Prostate gland (tissue), 2 donors: Measurements from ENCODE around the gene AGPS. TPM values are rescaled to one million over a fixed set of nuclear protein-coding genes. Genes with fewer than 3 reads are reported as not detected.
"Not testable (repeated sequence)": the region's sequence is repeated elsewhere in the genome, so short reads cannot be mapped to it uniquely, and the experiment has no call there.

Source experiments
- DNase-seq: peaks from one replicate; pipeline ENCODE4 v3.0.0-alpha.2; 2019; ENCODE audit warnings: low spot score
- H3K27ac ChIP-seq, 2 donors: fragments of 200-600 bp; sonication (generic); 2 replicates each; pipeline ENCODE4 v1.5.1; 2017 to 2019
- H3K27me3 ChIP-seq: fragments of 200-600 bp; sonication (generic); replicated peaks from 2 replicates; pipeline ENCODE4 v1.5.1; 2019; ENCODE audit not compliant: insufficient read depth
- H3K36me3 ChIP-seq, 2 donors: fragments of 200-600 bp; sonication (generic); 1 replicate in 1 of 2; 2 replicates in 1 of 2; pipeline versions ENCODE4 v1.5.1 to v1.8.1; 2017 to 2019
- H3K4me1 ChIP-seq: fragments of 200-600 bp; sonication (generic); replicated peaks from 2 replicates; pipeline ENCODE4 v1.5.1; 2019
- H3K4me3 ChIP-seq, 2 donors: fragments of 200-600 bp; sonication (generic); 2 replicates each; pipeline ENCODE4 v1.5.1; 2017 to 2019
- H3K9me3 ChIP-seq: fragments of 200-600 bp; sonication (generic); 2 replicates; pipeline ENCODE4 v1.5.1; 2017
- CTCF ChIP-seq, 4 experiments: fragments of 200-600 bp in 2 of 4; fragments of 450-650 bp in 2 of 4; sonication (generic) in 2 of 4; IDR thresholded peaks; 1 replicate in 3 of 4; 2 replicates in 1 of 4; pipeline ENCODE4 v1.5.1; 2016 to 2019; ENCODE audit warnings: antibody characterized with exemption in 4 of 4, mild to moderate bottlenecking in 2 of 4, moderate library complexity in 2 of 4
- POLR2A ChIP-seq: fragments of 450-650 bp; IDR thresholded peaks from one replicate; pipeline ENCODE4 v1.6.1; 2016; ENCODE audit warnings: antibody characterized with exemption, mild to moderate bottlenecking
- POLR2AphosphoS5 ChIP-seq: sonication (generic); formaldehyde crosslinking; IDR thresholded peaks from one replicate; pipeline ENCODE4 v1.6.1; 2017; ENCODE audit warnings: antibody characterized with exemption
- WGBS: methylation state at CpG from one replicate; pipeline ENCODE4 v1.1.5; 2018; 5-methylcytosine and 5-hydroxymethylcytosine counted together
- intact Hi-C: fragments of 100-400 bp; cut with DNase I; formaldehyde crosslinking; loops from one replicate; pipeline ENCODE4 v1.14.2; 2022
- total RNA-seq, 2 donors: library from RNA; depleted of rRNA; stranded (reverse); fragments of >200 nt; gene quantifications; one replicate each; pipeline ENCODE4 v1.1.0, GENCODE V29; 2016

The AGPS gene
- total RNA-seq, 2 donors from 2014 or later = 17.2 to 50.3 TPM

DNA sequence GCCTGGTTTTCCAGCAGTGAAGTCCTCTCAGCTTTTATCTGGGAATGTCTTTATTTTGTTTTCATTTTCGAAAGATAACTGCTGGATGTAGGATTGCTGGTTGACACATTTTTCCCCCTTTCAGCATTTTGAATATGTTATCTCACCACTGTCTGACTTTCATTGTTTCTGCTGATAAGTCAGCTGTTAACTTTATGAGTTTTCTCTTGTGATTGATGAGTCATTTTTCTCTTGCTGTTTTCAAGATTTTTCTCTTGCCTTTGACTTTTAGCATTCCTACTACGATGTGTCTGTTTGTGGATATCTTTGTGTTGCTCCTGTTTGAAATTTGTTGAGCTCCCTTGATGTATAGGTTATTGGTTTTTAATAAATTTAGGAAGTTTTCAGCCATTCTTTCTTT lies 85.5 kb downstream of the AGPS start:
- 92% methylated on average over 2 of the region's 2 CpGs for WGBS
- no peak for TF ChIP-seq POLR2AphosphoS5
- no peak for TF ChIP-seq POLR2A
- no peak for TF ChIP-seq CTCF (IDR thresholded peaks at IDR 0.05)

GRCh38 chr2:177478907-177479306 lies 86.3 kb downstream of the AGPS start:
- H3K4me1 ChIP-seq = no peaks in the 10 kb centered on the region
- H3K4me3 ChIP-seq = no peak overlapping the region
- H3K27ac ChIP-seq = no peak overlapping the region
- no peaks in the 10 kb centered on the region for H3K27me3 ChIP-seq
- TF ChIP-seq POLR2A (no peak), POLR2AphosphoS5 (no peak), CTCF (IDR thresholded peaks at IDR 0.05) (no peak)
- 89% methylated on average over 2 of the region's 2 CpGs for WGBS
- no peaks in the 10 kb centered on the region for H3K9me3 ChIP-seq
- intact Hi-C loops = no loop called here
- DNase-seq = no peak
- H3K36me3 ChIP-seq = no peaks in the 10 kb centered on the region

More for the DNA sequence above, 85.5 kb downstream of the AGPS start:
- no peaks in the 10 kb centered on the region for H3K9me3 ChIP-seq
- no peak overlapping the region for H3K4me3 ChIP-seq
- H3K36me3 ChIP-seq = no peaks in the 10 kb centered on the region
- intact Hi-C loops = no loop called here
- no peaks in the 10 kb centered on the region for H3K4me1 ChIP-seq
- no peak for DNase-seq
- H3K27ac ChIP-seq = no peak overlapping the region
- no peaks in the 10 kb centered on the region for H3K27me3 ChIP-seq

DNA sequence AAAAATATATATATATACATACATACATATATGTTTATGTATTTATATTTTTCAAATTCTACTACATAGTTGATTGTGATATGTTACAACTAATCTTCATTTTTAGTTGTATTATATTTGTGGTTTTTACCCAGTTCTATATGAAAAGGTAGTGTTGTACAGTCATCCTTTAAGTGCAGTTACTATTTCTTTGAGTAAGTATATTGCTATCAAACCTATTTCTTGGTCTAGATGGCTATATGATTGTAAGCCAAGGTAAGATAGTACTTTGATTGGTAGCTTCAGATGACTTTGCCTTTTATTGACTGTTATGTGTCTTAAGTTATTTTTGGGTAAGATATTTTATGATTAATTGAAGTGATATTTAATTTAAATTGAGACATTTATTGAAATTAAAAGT lies 89.6 kb downstream of the AGPS start:
- no peak for DNase-seq
- no peaks in the 10 kb centered on the region for H3K9me3 ChIP-seq
- H3K4me1 ChIP-seq = no peaks in the 10 kb centered on the region
- no peak overlapping the region for H3K4me3 ChIP-seq
- H3K27me3 ChIP-seq = no peaks in the 10 kb centered on the region
- H3K36me3 ChIP-seq = no peaks in the 10 kb centered on the region
- intact Hi-C loops = loop anchor here (10.0 kb wide), 1 partner anchor 243 kb away; no protein-coding TSS in a partner anchor
- no peak overlapping the region for H3K27ac ChIP-seq
- no peak for TF ChIP-seq CTCF (IDR thresholded peaks at IDR 0.05)
- TF ChIP-seq POLR2A = no peak
- no peak for TF ChIP-seq POLR2AphosphoS5

- Histone ChIP-seq H3K4me3 (no peak overlapping the region), H3K27ac (no peak overlapping the region), H3K36me3 (no peaks in the 10 kb centered on the region), H3K27me3 (no peaks in the 10 kb centered on the region), H3K9me3 (no peaks in the 10 kb centered on the region), H3K4me1 (no peaks in the 10 kb centered on the region)
- intact Hi-C loops = loop anchor here (10.0 kb wide), 1 partner anchor 241 kb away; no protein-coding TSS in a partner anchor
- TF ChIP-seq POLR2AphosphoS5 (no peak), CTCF (IDR thresholded peaks at IDR 0.05) (no peak), POLR2A (no peak)
- WGBS = 95% methylated on average over 2 of the region's 2 CpGs
- DNase-seq = no peak
Observed at GRCh38 chr2:177483531-177483930, 91.0 kb downstream of the AGPS start.

GRCh38 chr2:177484180-177484795 lies 91.7 kb downstream of the AGPS start:
- H3K9me3 ChIP-seq = no peaks in the 10 kb centered on the region
- no peak overlapping the region for H3K4me3 ChIP-seq
- no peaks in the 10 kb centered on the region for H3K36me3 ChIP-seq
- intact Hi-C loops = loop anchor here (10.0 kb wide), 1 partner anchor 241 kb away; no protein-coding TSS in a partner anchor
- no peak for DNase-seq
- no peaks in the 10 kb centered on the region for H3K4me1 ChIP-seq
- TF ChIP-seq POLR2AphosphoS5 (no peak), POLR2A (no peak), CTCF (IDR thresholded peaks at IDR 0.05) (no peak)
- WGBS = 98% methylated on average over 14 of the region's 14 CpGs
- no peaks in the 10 kb centered on the region for H3K27me3 ChIP-seq
- no peak overlapping the region for H3K27ac ChIP-seq

- intact Hi-C loops = loop anchor here (10.0 kb wide), 1 partner anchor 239 kb away; no protein-coding TSS in a partner anchor
- not testable (repeated sequence) for DNase-seq, H3K36me3 ChIP-seq, H3K4me3 ChIP-seq, H3K9me3 ChIP-seq, H3K27me3 ChIP-seq, H3K27ac ChIP-seq, H3K4me1 ChIP-seq
- 96% methylated on average over 5 of the region's 5 CpGs for WGBS
Observed at GRCh38 chr2:177485657-177486056, 93.1 kb downstream of the AGPS start.
